ENCODE results near the gene OR2A5.
"Not testable (repeated sequence)": the region's sequence is repeated elsewhere in the genome, so short reads cannot be mapped to it uniquely, and the experiment has no call there.

The OR2A5 gene

GRCh38 chr7:144035385-144035784, 13.4 kb upstream of the OR2A5 start:
- no peak for DNase-seq

- DNase-seq, result no peak
Measured at GRCh38 chr7:144036302-144036885, 12.4 kb upstream of the OR2A5 start.

GRCh38 chr7:144037414-144038035, 11.2 kb upstream of the OR2A5 start:
- DNase-seq, result no peak

GRCh38 chr7:144038887-144039286, 9.9 kb upstream of the OR2A5 start:
- DNase-seq, result no peak

- DNase-seq, result no peak
Measured at GRCh38 chr7:144049491-144049890, 743 bp downstream of the OR2A5 start.

- DNase-seq, result no peak
Measured at GRCh38 chr7:144050093-144050492, 1.3 kb downstream of the OR2A5 start.

- not testable (repeated sequence) for DNase-seq
Measured at GRCh38 chr7:144050884-144051283, 2.1 kb downstream of the OR2A5 start.

GRCh38 chr7:144057954-144058353, 9.2 kb downstream of the OR2A5 start:
- no peak for DNase-seq

- no peak for DNase-seq
Measured at GRCh38 chr7:144063710-144064109, 15.0 kb downstream of the OR2A5 start.

GRCh38 chr7:144069511-144069910, 20.8 kb downstream of the OR2A5 start, which contains the start of gene OR2A25:
OR2A25 (plus strand) TSS chr7:144069811; CDS start chr7:144074220, 4,409 bp downstream.
- no peak for DNase-seq

- DNase-seq, result no peak
Measured at GRCh38 chr7:144069953-144070352, 21.2 kb downstream of the OR2A5 start.

- no peak for DNase-seq
Measured at GRCh38 chr7:144074374-144074773, 25.6 kb downstream of the OR2A5 start.

GRCh38 chr7:144085978-144086377, 37.2 kb downstream of the OR2A5 start, which contains the start of gene OR2A12:
OR2A12 (plus strand) TSS chr7:144086278; CDS start chr7:144095108, 8,830 bp downstream.
- no peak for DNase-seq

- DNase-seq, result no peak
Measured at GRCh38 chr7:144086730-144087129, 38.0 kb downstream of the OR2A5 start.

- no peak for DNase-seq
Measured at GRCh38 chr7:144087230-144087629, 38.5 kb downstream of the OR2A5 start.

- DNase-seq, result no peak
Measured at GRCh38 chr7:144090667-144091066, 41.9 kb downstream of the OR2A5 start.

GRCh38 chr7:144098776-144099175, 50.0 kb downstream of the OR2A5 start:
- DNase-seq, result no peak

GRCh38 chr7:144100607-144101006, 51.9 kb downstream of the OR2A5 start:
- no peak for DNase-seq

- no peak for DNase-seq
Measured at GRCh38 chr7:144102041-144102440, 53.3 kb downstream of the OR2A5 start.

- DNase-seq, result no peak
Measured at GRCh38 chr7:144105211-144105610, 56.5 kb downstream of the OR2A5 start.
